GM12878 (cell line): ENCODE data around the gene JAG2. TPM values are rescaled to one million over a fixed set of nuclear protein-coding genes. Genes with fewer than 3 reads are reported as not detected.

ENCODE experiments used
- ATAC-seq: fragments of 200-7000 bp; cut with Tn5 transposase; 3 replicates; pipeline ENCODE4 v1.9.1; 2020; ENCODE audit warnings: mild to moderate bottlenecking, moderate library complexity
- BruUV-seq: library from RNA; stranded (reverse); fragments of 400-500 nt; replicated peaks from 2 replicates; lab custom pipeline; 2021; lab: Mats Ljungman, UMichigan
- CTCF ChIA-PET: fragments of 300-600 bp; sonication (Branson Sonifier 250); formaldehyde crosslinking; extraction: SDS; loops from one replicate; lab custom pipeline; 2021; ENCODE audit warnings: inconsistent platforms; lab: Yijun Ruan, JAX
- POLR2A ChIA-PET: fragments of 350-600 bp; formaldehyde crosslinking; extraction: SDS; loops from one replicate; lab custom pipeline; 2021; ENCODE audit warnings: inconsistent platforms; lab: Charles Lee
- RAD21 ChIA-PET: fragments of 300-600 bp; sonication (Branson Sonifier 250); formaldehyde crosslinking; loops from one replicate; lab custom pipeline; 2023; ENCODE audit warnings: antibody characterized with exemption; ENCODE audit not compliant: unreplicated experiment; lab: Charles Lee
- SMC1A ChIA-PET: fragments of 300-600 bp; sonication (Branson Sonifier 250); formaldehyde crosslinking; loops from one replicate; lab custom pipeline; 2023; ENCODE audit not compliant: unreplicated experiment, uncharacterized antibody; lab: Charles Lee
- DNase-seq: peaks from one replicate; pipeline ENCODE4 v3.0.0-alpha.2; 2011; ENCODE audit warnings: low read depth, low spot score
- FAIRE-seq: peaks from 3 replicates; lab custom pipeline; 2011; peaks lifted over from hg19 to GRCh38; lab: Jason Lieb, UNC
- H2AFZ ChIP-seq: 2 replicates; pipeline ENCODE4 v1.6.0; 2011; ENCODE audit warnings: low read depth, low read length, control low read depth; ENCODE audit not compliant: control insufficient read depth
- H3K27ac ChIP-seq: 2 replicates; pipeline ENCODE4 v1.5.1; 2011; ENCODE audit warnings: control low read depth; ENCODE audit not compliant: control insufficient read depth, insufficient read depth
- H3K27me3 ChIP-seq, 2 experiments: replicated peaks in 1 of 2; 2 replicates each; pipeline versions ENCODE4 v1.6.0 to v1.6.1; 2011; ENCODE audit warnings: low read length in 1 of 2; ENCODE audit not compliant: control insufficient read depth in 2 of 2, insufficient read depth in 2 of 2
- H3K36me3 ChIP-seq, 2 experiments: 2 replicates each; pipeline ENCODE4 v1.5.1; 2011; ENCODE audit warnings: low read length in 1 of 2; ENCODE audit not compliant: control insufficient read depth in 2 of 2, insufficient read depth in 2 of 2
- H3K4me1 ChIP-seq: 2 replicates; pipeline ENCODE4 v1.6.1; 2011; ENCODE audit warnings: mild to moderate bottlenecking, low read length, moderate library complexity, mixed read lengths; ENCODE audit not compliant: control insufficient read depth, insufficient read depth
- H3K4me2 ChIP-seq: 2 replicates; pipeline ENCODE4 v1.6.0; 2011; ENCODE audit warnings: control low read depth; ENCODE audit not compliant: control insufficient read depth, insufficient read depth
- H3K4me3 ChIP-seq: fragments of 200-600 bp; sonication (generic); 2 replicates; pipeline ENCODE4 v1.5.1; 2016
- H3K79me2 ChIP-seq: 2 replicates; pipeline ENCODE4 v1.6.0; 2011; ENCODE audit warnings: low read length; ENCODE audit not compliant: control insufficient read depth, insufficient read depth
- H3K9ac ChIP-seq: 2 replicates; pipeline ENCODE4 v1.8.0; 2011; ENCODE audit warnings: low read length, control low read depth, mixed read lengths; ENCODE audit not compliant: control insufficient read depth, insufficient read depth
- H3K9me3 ChIP-seq: replicated peaks from 3 replicates; pipeline ENCODE4 v1.5.1; 2011; ENCODE audit warnings: mild to moderate bottlenecking, low read length; ENCODE audit not compliant: control insufficient read depth, insufficient read depth
- H4K20me1 ChIP-seq: 2 replicates; pipeline ENCODE4 v1.6.0; 2011; ENCODE audit not compliant: control insufficient read depth, insufficient read depth
- CBX5 ChIP-seq: sonication (generic); IDR thresholded peaks from 2 replicates; pipeline ENCODE4 v1.6.1; 2016; ENCODE audit warnings: low read depth, moderate library complexity, mild to moderate bottlenecking, inconsistent platforms
- ESRRA ChIP-seq: IDR thresholded peaks from 2 replicates; pipeline ENCODE4 v1.6.1; 2012; ENCODE audit warnings: mild to moderate bottlenecking, low read length, improper control_type of control experiment
- FOXK2 ChIP-seq: fragments of 450-650 bp; IDR thresholded peaks from 2 replicates; pipeline ENCODE4 v1.6.1; 2017; ENCODE audit warnings: mild to moderate bottlenecking, moderate library complexity
- FOXM1 ChIP-seq: IDR thresholded peaks from 2 replicates; pipeline ENCODE4 v1.6.1; 2012; ENCODE audit warnings: low read depth, mild to moderate bottlenecking, inconsistent platforms, low read length, moderate library complexity
- GATAD2B ChIP-seq: fragments of 450-650 bp; conservative IDR thresholded peaks from 2 replicates; pipeline ENCODE4 v1.6.1; 2017; ENCODE audit warnings: low read depth, mild to moderate bottlenecking, moderate library complexity
- IKZF2 ChIP-seq, 2 experiments: fragments of 450-650 bp; IDR thresholded peaks; 2 replicates each; pipeline ENCODE4 v1.6.1; 2017; ENCODE audit warnings: mild to moderate bottlenecking in 2 of 2, moderate library complexity in 2 of 2
- KAT2A ChIP-seq: conservative IDR thresholded peaks from 2 replicates; pipeline ENCODE4 v1.6.1; 2011; ENCODE audit warnings: low read depth, low read length; ENCODE audit not compliant: control insufficient read depth
- PAX8 ChIP-seq: fragments of 450-650 bp; IDR thresholded peaks from 2 replicates; pipeline ENCODE4 v1.6.1; 2017; ENCODE audit warnings: mild to moderate bottlenecking, moderate library complexity
- POLR2AphosphoS5 ChIP-seq: IDR thresholded peaks from 2 replicates; pipeline ENCODE4 v1.6.1; 2011; ENCODE audit warnings: mild to moderate bottlenecking, low read length, inconsistent platforms
- RUNX3 ChIP-seq: IDR thresholded peaks from 2 replicates; pipeline ENCODE4 v1.6.1; 2012; ENCODE audit warnings: low read length, inconsistent platforms
- STAT1 ChIP-seq: fragments of 450-650 bp; conservative IDR thresholded peaks from 2 replicates; pipeline ENCODE4 v1.6.1; 2014; ENCODE audit warnings: antibody characterized with exemption, mild to moderate bottlenecking
- ZNF274 ChIP-seq: IDR thresholded peaks from one replicate; pipeline ENCODE4 v1.8.0; 2011; ENCODE audit not compliant: insufficient read length, insufficient read depth
- ZNF384 ChIP-seq: IDR thresholded peaks from 2 replicates; pipeline ENCODE4 v1.6.1; 2012; ENCODE audit warnings: low read depth, mild to moderate bottlenecking, low read length, improper control_type of control experiment, borderline replicate concordance
- ZSCAN29 ChIP-seq: fragments of 450-650 bp; IDR thresholded peaks from 2 replicates; pipeline ENCODE4 v1.6.1; 2017; ENCODE audit warnings: mild to moderate bottlenecking, moderate library complexity
- WGBS: methylation state at CpG from one replicate; pipeline ENCODE4 v1.1.6; 2016; ENCODE audit warnings: low lambda C conversion rate; ENCODE audit not compliant: insufficient replicate concordance, insufficient coverage; ENCODE audit errors: missing lambda C conversion rate; 5-methylcytosine and 5-hydroxymethylcytosine counted together
- in situ Hi-C: fragments of 300-500 bp; cut with MboI; formaldehyde crosslinking; loops from 9 replicates; pipeline ENCODE4 v1.14.3; 2018; ENCODE audit warnings: mixed read lengths
- intact Hi-C: fragments of 100-400 bp; cut with micrococcal nuclease; formaldehyde crosslinking; loops from one replicate; pipeline ENCODE4 v1.14.2; 2022; ENCODE audit not compliant: unreplicated experiment
- polyA plus RNA-seq, 11 experiments: library from polyadenylated mRNA; depleted of rRNA in 4 of 11; unstranded in 6 of 11; stranded (reverse) in 5 of 11; fragments of >200 nt; fragmentation: Nextera tagmentation in 4 of 11; fragmentation: Illumina TruSeq in 1 of 11; extraction: Ambion mirVana in 4 of 11; extraction: Trizol in 1 of 11; gene quantifications; 1 replicate in 1 of 11; 2 replicates in 10 of 11; pipeline versions ENCODE4 v1.2.1 to v1.2.3, GENCODE V29; 2011 to 2016; ENCODE audit warnings: inconsistent platforms in 2 of 11, missing spikeins in 2 of 11, low read depth in 1 of 11
- total RNA-seq, 4 experiments: library from RNA; depleted of rRNA in 3 of 4; stranded (reverse); fragments of >200 nt in 3 of 4; fragmentation: Illumina TruSeq in 1 of 4; extraction: Trizol in 1 of 4; gene quantifications; 2 replicates each; pipeline versions ENCODE4 v1.2.1 to v1.2.3, GENCODE V29; 2013 to 2021
- TF ChIP-seq, protein P1 (sequence below): IDR thresholded peaks from 2 replicates; pipeline ENCODE4 v1.6.1; 2012; ENCODE audit warnings: low read depth, low read length, improper control_type of control experiment

The JAG2 gene
- total and polyA plus RNA-seq, 10 of the 15 experiments (the other 5 are each of a cell fraction or from before 2014, with no cell fraction given): 0.04 to 0.14 (median 0.06) TPM; not detected in 5

DNA sequence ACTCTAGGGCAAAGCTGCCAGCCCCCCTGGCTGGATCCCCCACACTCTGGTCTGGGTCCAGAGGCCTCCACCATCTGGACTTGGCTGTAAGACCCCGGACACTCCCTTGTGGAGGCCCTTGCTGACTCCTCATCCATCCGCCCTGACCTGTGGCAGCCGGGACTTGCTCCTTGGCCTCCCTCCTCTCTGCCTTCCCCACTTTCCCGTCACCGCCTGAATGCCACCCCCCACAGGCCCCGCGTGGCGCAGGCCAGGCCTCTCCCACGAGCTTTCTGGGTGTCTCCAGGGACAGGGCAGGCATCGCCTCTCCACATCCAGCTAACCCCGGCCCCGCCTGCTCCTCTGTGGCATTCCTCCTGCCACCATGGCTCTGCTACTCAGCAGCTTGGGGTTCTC is 14.1 kb downstream of the JAG2 start:
- H4K20me1 ChIP-seq: no peaks in the 10 kb centered on the region
- H3K9me3 ChIP-seq: no peaks in the 10 kb centered on the region
- H3K27ac ChIP-seq: no peak overlapping the region
- TF ChIP-seq FOXK2: no peak
- SMC1A ChIA-PET: no interaction called here
- CTCF ChIA-PET: no interaction called here
- no peak overlapping the region for H2AFZ ChIP-seq
- FAIRE-seq: no peak
- intact Hi-C loops: no loop called here
- no peaks in the 10 kb centered on the region for H3K27me3 ChIP-seq
- no peak overlapping the region for H3K4me3 ChIP-seq
- in situ Hi-C loops: no loop called here
- DNase-seq: no peak
- H3K9ac ChIP-seq: no peak overlapping the region
- no peaks in the 10 kb centered on the region for H3K79me2 ChIP-seq
- no peak for ATAC-seq
- RAD21 ChIA-PET: no interaction called here
- no peak overlapping the region for H3K4me2 ChIP-seq
- BruUV-seq: no TSS peak
- no peaks in the 10 kb centered on the region for H3K36me3 ChIP-seq
- POLR2A ChIA-PET: no interaction called here
- H3K4me1 ChIP-seq: no peaks in the 10 kb centered on the region
- WGBS: 20% methylated on average over 12 of the region's 12 CpGs

DNA sequence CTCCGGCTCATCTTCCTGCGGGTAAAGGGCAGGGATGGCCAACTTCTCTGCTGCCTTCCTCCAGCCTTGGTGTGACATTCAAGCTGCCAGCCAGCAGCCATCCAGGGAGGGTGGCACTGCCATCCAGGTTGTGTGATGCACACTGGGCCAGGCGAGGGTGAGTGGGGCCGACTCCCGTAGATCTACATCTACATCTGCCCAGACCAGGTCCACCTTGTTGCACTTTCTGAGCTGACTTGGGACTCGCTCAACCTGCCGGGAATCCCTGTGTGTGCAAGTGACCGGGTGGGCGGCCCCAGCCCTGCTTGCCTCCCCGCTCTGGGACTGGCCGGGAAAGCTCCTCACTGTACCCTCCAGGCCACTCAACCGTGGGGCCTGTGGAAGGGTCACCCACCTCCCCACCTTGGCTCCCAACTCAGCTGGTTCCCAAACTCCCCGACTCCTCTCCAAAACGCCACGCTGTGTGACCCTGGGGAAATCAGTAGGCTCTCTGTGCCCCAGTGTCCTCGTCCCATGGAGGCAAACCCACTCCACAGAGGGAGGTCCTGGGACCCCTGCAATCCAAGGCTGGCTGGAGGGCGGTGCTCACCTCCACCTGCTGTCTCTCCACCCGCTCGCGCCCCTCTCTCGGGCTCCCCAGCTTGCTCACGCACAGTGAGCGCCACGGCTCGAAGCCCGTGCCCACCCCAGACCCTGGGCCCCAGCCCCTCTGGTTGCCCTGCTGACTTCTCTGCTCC is 14.7 kb downstream of the JAG2 start:
- SMC1A ChIA-PET: no interaction called here
- POLR2A ChIA-PET: no interaction called here
- no peak overlapping the region for H3K9ac ChIP-seq
- no peaks in the 10 kb centered on the region for H3K79me2 ChIP-seq
- intact Hi-C loops (no loop called here), in situ Hi-C loops (no loop called here)
- CTCF ChIA-PET: no interaction called here
- 54% methylated on average over 24 of the region's 26 CpGs for WGBS
- ATAC-seq (no peak), DNase-seq (no peak), FAIRE-seq (no peak)
- no peaks in the 10 kb centered on the region for H3K27me3 ChIP-seq
- TF ChIP-seq RUNX3 (no peak), ESRRA (no peak), STAT1 (no peak), ZNF274 (no peak), PAX8 (no peak), POLR2AphosphoS5 (no peak), FOXK2 (no peak), ZNF384 (no peak), GATAD2B (no peak), IKZF2 (IDR thresholded peaks at IDR 0.05) (no peak), KAT2A (no peak), ZSCAN29 (no peak), CBX5 (no peak), FOXM1 (no peak)
- TF ChIP-seq, protein P1, sequence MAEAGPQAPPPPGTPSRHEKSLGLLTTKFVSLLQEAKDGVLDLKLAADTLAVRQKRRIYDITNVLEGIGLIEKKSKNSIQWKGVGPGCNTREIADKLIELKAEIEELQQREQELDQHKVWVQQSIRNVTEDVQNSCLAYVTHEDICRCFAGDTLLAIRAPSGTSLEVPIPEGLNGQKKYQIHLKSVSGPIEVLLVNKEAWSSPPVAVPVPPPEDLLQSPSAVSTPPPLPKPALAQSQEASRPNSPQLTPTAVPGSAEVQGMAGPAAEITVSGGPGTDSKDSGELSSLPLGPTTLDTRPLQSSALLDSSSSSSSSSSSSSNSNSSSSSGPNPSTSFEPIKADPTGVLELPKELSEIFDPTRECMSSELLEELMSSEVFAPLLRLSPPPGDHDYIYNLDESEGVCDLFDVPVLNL: no peak
- no peak overlapping the region for H3K27ac ChIP-seq
- no peak overlapping the region for H3K4me2 ChIP-seq
- H4K20me1 ChIP-seq: no peaks in the 10 kb centered on the region
- H3K4me3 ChIP-seq: no peak overlapping the region
- no peaks in the 10 kb centered on the region for H3K9me3 ChIP-seq
- RAD21 ChIA-PET: no interaction called here
- no peak overlapping the region for H2AFZ ChIP-seq
- H3K36me3 ChIP-seq: no peaks in the 10 kb centered on the region
- no TSS peak for BruUV-seq
- no peaks in the 10 kb centered on the region for H3K4me1 ChIP-seq
